ENCODE results near the gene PCNX3.

- TF ChIP-seq POLR2A (IDR thresholded peaks at IDR 0.05) (no peak), CTCF (IDR thresholded peaks at IDR 0.05) (no peak)
Measured at GRCh38 chr11:65607614-65608426, 7.8 kb upstream of the PCNX3 start.

All from Peyer's patch (tissue), 4 donors.